ENCODE results near the gene CAMK2N1. TPM values are rescaled to one million over a fixed set of nuclear protein-coding genes. Genes with fewer than 3 reads are reported as not detected.

CAMK2N1 gene
- total and polyA plus RNA-seq, 2 of the 13 experiments (the other 11 are each of a cell fraction or from before 2014, with no cell fraction given), result 38.0 to 38.6 TPM

DNA sequence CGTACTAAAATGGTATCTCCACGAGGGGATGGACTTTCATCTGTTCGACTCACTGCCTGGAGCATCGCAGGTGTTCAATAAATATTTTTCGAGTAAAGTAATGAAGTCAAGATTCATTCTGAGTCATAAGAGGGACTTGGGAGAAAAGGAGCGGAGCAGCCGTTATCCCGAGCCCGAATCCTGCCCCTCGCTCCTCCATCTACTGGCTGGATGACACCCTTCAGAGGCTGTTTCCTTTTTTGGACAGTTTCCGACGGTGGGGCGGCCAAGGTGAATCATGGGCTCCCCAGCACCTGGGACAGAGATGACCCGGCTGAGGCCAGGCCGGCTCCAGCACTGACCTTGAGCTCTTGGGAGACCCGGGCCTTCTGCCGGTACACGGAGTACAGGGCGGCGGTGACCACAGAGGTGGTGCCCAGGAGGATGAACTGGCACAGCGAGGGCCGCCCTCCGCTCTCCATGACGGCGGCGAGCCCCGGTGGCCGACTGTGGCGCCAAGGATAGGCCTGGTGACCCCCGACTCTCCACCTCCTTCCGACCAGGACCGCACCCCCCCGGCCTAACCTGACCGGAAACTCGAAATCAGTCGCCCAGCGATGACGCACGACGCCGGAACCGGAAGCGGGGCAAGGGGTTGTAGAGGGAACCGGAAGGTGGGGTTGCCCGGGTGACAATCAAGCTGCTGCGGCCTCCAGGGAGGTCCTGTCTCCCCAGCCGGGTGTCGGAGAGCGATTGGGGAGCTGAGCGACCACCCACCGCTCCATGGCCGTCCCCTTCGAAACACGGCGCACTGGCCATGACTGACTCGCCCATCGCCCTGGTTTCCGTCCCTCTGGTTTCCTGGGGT lies 21.8 kb upstream of the CAMK2N1 start, which contains the start of gene MUL1 (continued):
- TF ChIP-seq ZNF451 (CRISPR knock-in tag; IDR thresholded peaks at IDR 0.05) (no peak), AGO1 (IDR thresholded peaks at IDR 0.05; ENCODE audit: low read depth, low read length, poor library complexity, severe bottlenecking) (peak; percentile 80), HES4 (CRISPR knock-in tag; IDR thresholded peaks at IDR 0.05; ENCODE audit: borderline replicate concordance) (peak; percentile 54; the same call in 1 of the 2 replicates), MTERF4 (CRISPR knock-in tag; IDR thresholded peaks at IDR 0.05) (peak; percentile 82; the same call in 1 of the 2 replicates), ISL2 (CRISPR knock-in tag; IDR thresholded peaks at IDR 0.05) (peak; percentile 50; the same call in 1 of the 2 replicates), ZNF556 (CRISPR knock-in tag; IDR thresholded peaks at IDR 0.05; ENCODE audit: borderline replicate concordance) (peak; percentile 42; the same call in 1 of the 2 replicates), ZNF574 (CRISPR knock-in tag; IDR thresholded peaks at IDR 0.05) (peak; percentile 96), FUBP1 (CRISPR knock-in tag; IDR thresholded peaks at IDR 0.05; ENCODE audit: borderline replicate concordance) (0 out of 2 replicates have a peak, but pooled peaks have one; percentile 48), TP53 (CRISPR knock-in tag; conservative IDR thresholded peaks at IDR 0.05) (0 out of 2 replicates have a peak, but pooled peaks have one; percentile 71), NR3C1 (CRISPR knock-in tag; IDR thresholded peaks at IDR 0.05) (no peak), PCBP1 (IDR thresholded peaks at IDR 0.05; ENCODE audit: borderline replicate concordance, low read depth, low read length) (peak; percentile 67; the same call in 1 of the 2 replicates), POGK (CRISPR knock-in tag; conservative IDR thresholded peaks at IDR 0.05) (peak; percentile 84; the same call in 1 of the 2 replicates)
- TF ChIP-seq, protein P1, sequence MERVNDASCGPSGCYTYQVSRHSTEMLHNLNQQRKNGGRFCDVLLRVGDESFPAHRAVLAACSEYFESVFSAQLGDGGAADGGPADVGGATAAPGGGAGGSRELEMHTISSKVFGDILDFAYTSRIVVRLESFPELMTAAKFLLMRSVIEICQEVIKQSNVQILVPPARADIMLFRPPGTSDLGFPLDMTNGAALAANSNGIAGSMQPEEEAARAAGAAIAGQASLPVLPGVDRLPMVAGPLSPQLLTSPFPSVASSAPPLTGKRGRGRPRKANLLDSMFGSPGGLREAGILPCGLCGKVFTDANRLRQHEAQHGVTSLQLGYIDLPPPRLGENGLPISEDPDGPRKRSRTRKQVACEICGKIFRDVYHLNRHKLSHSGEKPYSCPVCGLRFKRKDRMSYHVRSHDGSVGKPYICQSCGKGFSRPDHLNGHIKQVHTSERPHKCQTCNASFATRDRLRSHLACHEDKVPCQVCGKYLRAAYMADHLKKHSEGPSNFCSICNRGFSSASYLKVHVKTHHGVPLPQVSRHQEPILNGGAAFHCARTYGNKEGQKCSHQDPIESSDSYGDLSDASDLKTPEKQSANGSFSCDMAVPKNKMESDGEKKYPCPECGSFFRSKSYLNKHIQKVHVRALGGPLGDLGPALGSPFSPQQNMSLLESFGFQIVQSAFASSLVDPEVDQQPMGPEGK (CRISPR knock-in tag; IDR thresholded peaks at IDR 0.05), result peak; percentile 96
